Measurements from ENCODE around the gene GCA.

The GCA gene

GRCh38 chr2:162327134-162327769 is 16.7 kb upstream of the GCA start:
- no peak for DNase-seq (ENCODE audit: low spot score)
- ChIA-PET POLR2A (ENCODE audit: low non-redundant PET) (interaction anchor here (0.6 kb wide), 1 partner anchor 156 kb away, joined by 3 read pairs; no protein-coding TSS in a partner anchor), CTCF (no interaction called here)
- H3K27ac ChIP-seq, result no peak overlapping the region
- TF ChIP-seq, protein P1, sequence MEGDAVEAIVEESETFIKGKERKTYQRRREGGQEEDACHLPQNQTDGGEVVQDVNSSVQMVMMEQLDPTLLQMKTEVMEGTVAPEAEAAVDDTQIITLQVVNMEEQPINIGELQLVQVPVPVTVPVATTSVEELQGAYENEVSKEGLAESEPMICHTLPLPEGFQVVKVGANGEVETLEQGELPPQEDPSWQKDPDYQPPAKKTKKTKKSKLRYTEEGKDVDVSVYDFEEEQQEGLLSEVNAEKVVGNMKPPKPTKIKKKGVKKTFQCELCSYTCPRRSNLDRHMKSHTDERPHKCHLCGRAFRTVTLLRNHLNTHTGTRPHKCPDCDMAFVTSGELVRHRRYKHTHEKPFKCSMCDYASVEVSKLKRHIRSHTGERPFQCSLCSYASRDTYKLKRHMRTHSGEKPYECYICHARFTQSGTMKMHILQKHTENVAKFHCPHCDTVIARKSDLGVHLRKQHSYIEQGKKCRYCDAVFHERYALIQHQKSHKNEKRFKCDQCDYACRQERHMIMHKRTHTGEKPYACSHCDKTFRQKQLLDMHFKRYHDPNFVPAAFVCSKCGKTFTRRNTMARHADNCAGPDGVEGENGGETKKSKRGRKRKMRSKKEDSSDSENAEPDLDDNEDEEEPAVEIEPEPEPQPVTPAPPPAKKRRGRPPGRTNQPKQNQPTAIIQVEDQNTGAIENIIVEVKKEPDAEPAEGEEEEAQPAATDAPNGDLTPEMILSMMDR (conservative IDR thresholded peaks at IDR 0.05; ENCODE audit: low read depth), result peak; percentile 30

- CTCF ChIA-PET, result interaction anchor here (0.6 kb wide), 1 partner anchor 225 kb away, joined by 3 read pairs; no protein-coding TSS in a partner anchor
- POLR2A ChIA-PET (ENCODE audit: low non-redundant PET), result interaction anchor here (0.6 kb wide), 1 partner anchor 156 kb away, joined by 3 read pairs; no protein-coding TSS in a partner anchor
- TF ChIP-seq, protein P1 (conservative IDR thresholded peaks at IDR 0.05; ENCODE audit: low read depth), result no peak
- no peak for DNase-seq (ENCODE audit: low spot score)
- no peak overlapping the region for H3K27ac ChIP-seq
These were observed 16.1 kb upstream of the GCA start for GRCh38 chr2:162327806-162328205.

DNA sequence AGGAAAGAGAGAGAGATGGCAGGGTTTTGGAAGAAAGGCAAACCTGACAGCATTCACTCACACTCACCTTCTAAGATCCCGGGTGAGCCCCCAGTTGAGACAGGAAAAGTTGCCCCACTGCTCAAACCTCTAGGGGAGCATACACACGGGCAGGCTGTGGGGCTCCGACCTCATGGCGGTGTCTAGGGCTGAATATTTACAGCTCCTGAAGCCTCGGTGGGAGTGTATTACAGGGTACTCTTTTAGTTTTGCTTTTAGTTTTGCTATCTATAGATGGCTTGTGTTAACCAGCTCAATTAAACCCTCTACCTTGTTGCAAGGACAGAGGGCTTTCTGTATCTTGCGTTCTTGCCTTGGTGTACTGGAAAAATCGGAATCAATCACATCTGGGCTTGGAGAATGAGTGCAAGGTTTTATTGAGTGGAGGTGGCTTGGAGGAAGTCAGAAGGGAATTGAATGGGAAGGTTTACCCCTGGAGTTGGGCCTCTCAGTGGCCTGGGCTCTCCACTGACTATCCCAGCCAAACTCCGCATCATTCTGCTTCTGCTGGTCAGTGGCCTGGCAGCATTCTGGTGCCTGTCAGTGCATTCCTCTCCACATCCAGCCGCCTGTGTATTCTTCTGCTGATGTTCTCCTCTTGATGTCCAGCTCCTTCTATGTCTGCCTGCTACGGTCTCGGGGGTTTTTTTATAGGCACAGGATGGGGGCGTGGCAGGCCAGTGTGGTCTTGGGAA is 15.3 kb upstream of the GCA start:
- ChIA-PET CTCF (interaction anchor here (0.6 kb wide), 1 partner anchor 224 kb away, joined by 3 read pairs; no protein-coding TSS in a partner anchor), POLR2A (ENCODE audit: low non-redundant PET) (no interaction called here)
- no peak for DNase-seq (ENCODE audit: low spot score)
- H3K27ac ChIP-seq, result no peak overlapping the region
- TF ChIP-seq, protein P1 (conservative IDR thresholded peaks at IDR 0.05; ENCODE audit: low read depth), result no peak

GRCh38 chr2:162330881-162331280 is 13.1 kb upstream of the GCA start:
- H3K27ac ChIP-seq, result no peak overlapping the region
- CTCF ChIA-PET, result interaction anchor here (0.6 kb wide), 1 partner anchor 227 kb away, joined by 3 read pairs; no protein-coding TSS in a partner anchor
- POLR2A ChIA-PET (ENCODE audit: low non-redundant PET), result no interaction called here
- TF ChIP-seq, protein P1 (conservative IDR thresholded peaks at IDR 0.05; ENCODE audit: low read depth), result no peak
- DNase-seq (ENCODE audit: low spot score), result no peak

DNA sequence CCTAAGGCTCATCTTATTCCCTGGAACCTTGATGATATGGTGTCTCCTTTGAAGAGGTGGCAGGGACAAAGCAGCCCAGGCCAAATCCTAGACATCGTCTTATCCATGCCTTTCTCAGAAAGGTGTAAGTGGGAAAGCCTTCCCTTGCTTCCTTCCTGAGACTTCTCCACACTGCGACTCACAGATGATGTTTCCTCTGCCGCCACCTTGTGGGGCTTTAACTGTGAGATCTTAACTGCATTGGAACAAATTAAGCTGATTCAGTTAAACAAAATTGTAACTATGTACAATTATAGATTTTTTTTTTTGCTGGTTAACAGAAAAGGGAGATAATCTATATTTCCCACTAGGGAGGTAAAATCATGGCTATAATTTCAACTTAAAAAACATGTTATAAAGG is 10.0 kb upstream of the GCA start:
- TF ChIP-seq, protein P1 (conservative IDR thresholded peaks at IDR 0.05; ENCODE audit: low read depth), result peak; percentile 61
- ChIA-PET CTCF (interaction anchor here (0.6 to 1.3 kb wide), 8 partner anchors 10 to 1303 kb away, joined by 3 to 9 read pairs (median 4); partner anchors contain the start of genes GCA and IFIH1), POLR2A (ENCODE audit: low non-redundant PET) (no interaction called here)
- peak; percentile 16 for DNase-seq (ENCODE audit: low spot score)
- no peak overlapping the region for H3K27ac ChIP-seq

GRCh38 chr2:162337868-162338267 is 6.1 kb upstream of the GCA start:
- DNase-seq (ENCODE audit: low spot score), result no peak
- CTCF ChIA-PET, result interaction anchor here (0.6 to 0.8 kb wide), 2 partner anchors 53 to 407 kb away, joined by 3 read pairs; no protein-coding TSS in a partner anchor
- H3K27ac ChIP-seq, result no peak overlapping the region
- POLR2A ChIA-PET (ENCODE audit: low non-redundant PET), result no interaction called here
- TF ChIP-seq, protein P1 (conservative IDR thresholded peaks at IDR 0.05; ENCODE audit: low read depth), result no peak
